GM12891 (cell line): ENCODE data around the gene FAM114A2.

Experiments
- POLR2A ChIP-seq: IDR thresholded peaks from 2 replicates; pipeline ENCODE4 v1.6.1; 2011; ENCODE audit warnings: low read depth, low read length, control low read depth
- POLR2AphosphoS5 ChIP-seq: IDR thresholded peaks from 2 replicates; pipeline ENCODE4 v1.6.1; 2011; ENCODE audit warnings: low read depth, low read length, control low read depth

DNA sequence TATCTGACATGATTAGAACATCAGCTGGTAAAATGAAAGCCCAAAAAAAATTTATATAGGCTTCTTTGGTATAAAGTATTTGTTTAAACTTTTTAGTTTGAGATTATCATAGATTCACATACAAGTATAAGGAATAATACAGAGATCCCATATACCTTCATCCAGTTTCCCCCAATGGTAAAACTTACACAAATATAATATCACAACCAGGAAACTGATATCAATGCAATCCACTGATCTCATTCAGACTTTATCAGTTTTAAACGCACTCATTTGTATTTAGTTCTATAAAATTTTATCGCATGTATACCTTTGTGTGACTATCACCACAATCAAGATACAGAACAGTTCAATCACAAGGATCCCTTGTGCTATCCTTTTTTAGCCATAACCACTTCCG, 3.8 kb downstream of the FAM114A2 start:
- TF ChIP-seq POLR2A (no peak), POLR2AphosphoS5 (no peak)
